Smooth muscle cell of the brain vasculature (primary cell): ENCODE data around the gene EMID1.

Source experiments
- DNase-seq: peaks from one replicate; pipeline ENCODE4 v3.0.0-alpha.2; 2012; ENCODE audit warnings: low read depth, low spot score

EMID1 gene

GRCh38 chr22:29260031-29260560, 54.4 kb downstream of the EMID1 start:
- no peak for DNase-seq

GRCh38 chr22:29260601-29261315, 55.1 kb downstream of the EMID1 start:
- DNase-seq: no peak

- DNase-seq: no peak
Observed at GRCh38 chr22:29263791-29264276, 58.1 kb downstream of the EMID1 start.

GRCh38 chr22:29265305-29265704, 59.6 kb downstream of the EMID1 start:
- DNase-seq: no peak

GRCh38 chr22:29265929-29266328, 60.2 kb downstream of the EMID1 start:
- no peak for DNase-seq

GRCh38 chr22:29266564-29267461, 61.1 kb downstream of the EMID1 start:
- no peak for DNase-seq

- no peak for DNase-seq
Observed at GRCh38 chr22:29267462-29267857, 61.8 kb downstream of the EMID1 start.

GRCh38 chr22:29267858-29268510, 62.3 kb downstream of the EMID1 start, which contains the start of the genes EWSR1 and RHBDD3:
TSS of gene EWSR1 (plus strand) at chr22:29268268. CDS start at chr22:29268337, 69 bp downstream.
TSS of gene RHBDD3 (minus strand) at chr22:29267981. CDS start at chr22:29265626, 2,355 bp downstream.
- peak; percentile 92 for DNase-seq

GRCh38 chr22:29268511-29269229, 63.0 kb downstream of the EMID1 start:
- DNase-seq: peak; percentile 64

- DNase-seq: no peak
Observed at GRCh38 chr22:29269230-29269604, 63.5 kb downstream of the EMID1 start.

- no peak for DNase-seq
Observed at GRCh38 chr22:29269731-29270474, 64.2 kb downstream of the EMID1 start.

GRCh38 chr22:29270475-29271271, 65.0 kb downstream of the EMID1 start:
- no peak for DNase-seq

GRCh38 chr22:29272624-29273023, 66.9 kb downstream of the EMID1 start:
- no peak for DNase-seq

- no peak for DNase-seq
Observed at GRCh38 chr22:29275167-29275566, 69.5 kb downstream of the EMID1 start.

- DNase-seq: no peak
Observed at GRCh38 chr22:29275819-29276565, 70.3 kb downstream of the EMID1 start.

- no peak for DNase-seq
Observed at GRCh38 chr22:29277927-29278326, 72.2 kb downstream of the EMID1 start.

- no peak for DNase-seq
Observed at GRCh38 chr22:29284196-29284595, 78.5 kb downstream of the EMID1 start.

- DNase-seq: no peak
Observed at GRCh38 chr22:29288837-29289236, 83.1 kb downstream of the EMID1 start.

GRCh38 chr22:29290061-29290460, 84.4 kb downstream of the EMID1 start:
- no peak for DNase-seq
